OCI-LY3 (cell line): ENCODE data around the gene TMEM72.

Source experiments
- EZH2phosphoT487 ChIP-seq: fragments of 200-600 bp; shearing (Covaris generic); IDR thresholded peaks from 2 replicates; pipeline ENCODE4 v1.6.1; 2018; ENCODE audit warnings: antibody characterized with exemption, mixed run types, low read depth
- TF ChIP-seq, protein P1 (sequence below): fragments of 200-600, 300-600 bp; sonication (generic); IDR thresholded peaks from 2 replicates; pipeline ENCODE4 v1.5.1; 2014; ENCODE audit warnings: antibody characterized with exemption, low read length, low read depth

GRCh38 chr10:44894691-44895090 lies 16.4 kb upstream of the TMEM72 start:
- TF ChIP-seq, protein P1, sequence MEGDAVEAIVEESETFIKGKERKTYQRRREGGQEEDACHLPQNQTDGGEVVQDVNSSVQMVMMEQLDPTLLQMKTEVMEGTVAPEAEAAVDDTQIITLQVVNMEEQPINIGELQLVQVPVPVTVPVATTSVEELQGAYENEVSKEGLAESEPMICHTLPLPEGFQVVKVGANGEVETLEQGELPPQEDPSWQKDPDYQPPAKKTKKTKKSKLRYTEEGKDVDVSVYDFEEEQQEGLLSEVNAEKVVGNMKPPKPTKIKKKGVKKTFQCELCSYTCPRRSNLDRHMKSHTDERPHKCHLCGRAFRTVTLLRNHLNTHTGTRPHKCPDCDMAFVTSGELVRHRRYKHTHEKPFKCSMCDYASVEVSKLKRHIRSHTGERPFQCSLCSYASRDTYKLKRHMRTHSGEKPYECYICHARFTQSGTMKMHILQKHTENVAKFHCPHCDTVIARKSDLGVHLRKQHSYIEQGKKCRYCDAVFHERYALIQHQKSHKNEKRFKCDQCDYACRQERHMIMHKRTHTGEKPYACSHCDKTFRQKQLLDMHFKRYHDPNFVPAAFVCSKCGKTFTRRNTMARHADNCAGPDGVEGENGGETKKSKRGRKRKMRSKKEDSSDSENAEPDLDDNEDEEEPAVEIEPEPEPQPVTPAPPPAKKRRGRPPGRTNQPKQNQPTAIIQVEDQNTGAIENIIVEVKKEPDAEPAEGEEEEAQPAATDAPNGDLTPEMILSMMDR: no peak
- no peak for TF ChIP-seq EZH2phosphoT487
